Measurements from ENCODE around the gene CDAN1. TPM values are rescaled to one million over a fixed set of nuclear protein-coding genes. Genes with fewer than 3 reads are reported as not detected.

The CDAN1 gene
- 4.5 to 7.6 TPM (median 6.6 TPM) in 5 replicates for total RNA-seq (2022; extraction: Qiagen RNA extraction; ENCODE audit: low read depth)

GRCh38 chr15:42736793-42737528 is at the start of gene CDAN1:
Gene CDAN1 (minus strand): TSS chr15:42737128. CDS start chr15:42737102, 26 bp downstream.

Other genes with a start within 250 kb of the CDAN1 start
- gene ZNF106, start 246.0 kb downstream of the CDAN1 start, total RNA-seq (2022; extraction: Qiagen RNA extraction; ENCODE audit: low read depth) = 6.3 to 14.4 TPM (median 10.6 TPM) in 5 replicates
- gene SNAP23, start 241.5 kb downstream of the CDAN1 start, total RNA-seq (2022; extraction: Qiagen RNA extraction; ENCODE audit: low read depth) = 16.5 to 55.9 TPM (median 18.4 TPM) in 5 replicates
- gene LRRC57, start 188.3 kb downstream of the CDAN1 start, total RNA-seq (2022; extraction: Qiagen RNA extraction; ENCODE audit: low read depth) = 8.3 to 13.9 TPM (median 12.4 TPM) in 5 replicates
- 17.2 to 24.3 TPM (median 19.3 TPM) in 5 replicates for gene HAUS2, start 188.3 kb downstream of the CDAN1 start, total RNA-seq (2022; extraction: Qiagen RNA extraction; ENCODE audit: low read depth)
- gene STARD9, start 161.5 kb downstream of the CDAN1 start, total RNA-seq (2022; extraction: Qiagen RNA extraction; ENCODE audit: low read depth) = 1.2 to 2.2 TPM (median 1.8 TPM) in 5 replicates
- 0.90 to 2.9 TPM (median 2.0 TPM) in 5 replicates for gene TTBK2, start 183.7 kb upstream of the CDAN1 start, total RNA-seq (2022; extraction: Qiagen RNA extraction; ENCODE audit: low read depth)

Data from A549 treated with ZK216348 at 1 μM for 4 hours (cell line).